M059J (cell line): ENCODE measurements around the gene EXOG. TPM values are rescaled to one million over a fixed set of nuclear protein-coding genes. Genes with fewer than 3 reads are reported as not detected.
"Not testable (repeated sequence)": the region's sequence is repeated elsewhere in the genome, so short reads cannot be mapped to it uniquely, and the experiment has no call there.

Experiments used
- DNase-seq: peaks from one replicate; pipeline ENCODE4 v3.0.0-alpha.2; 2012; ENCODE audit warnings: low read depth
- total RNA-seq: library from RNA; depleted of rRNA; stranded (reverse); fragments of >200 nt; shearing (Covaris generic); gene quantifications from 2 replicates; pipeline ENCODE4 v1.2.3, GENCODE V29; 2014; rRNA removed

The EXOG gene
- total RNA-seq, 1 experiment from 2014 or later: 6.8 TPM

- no peak for DNase-seq
Measured at GRCh38 chr3:38563070-38563885, 67.1 kb downstream of the EXOG start.

DNA sequence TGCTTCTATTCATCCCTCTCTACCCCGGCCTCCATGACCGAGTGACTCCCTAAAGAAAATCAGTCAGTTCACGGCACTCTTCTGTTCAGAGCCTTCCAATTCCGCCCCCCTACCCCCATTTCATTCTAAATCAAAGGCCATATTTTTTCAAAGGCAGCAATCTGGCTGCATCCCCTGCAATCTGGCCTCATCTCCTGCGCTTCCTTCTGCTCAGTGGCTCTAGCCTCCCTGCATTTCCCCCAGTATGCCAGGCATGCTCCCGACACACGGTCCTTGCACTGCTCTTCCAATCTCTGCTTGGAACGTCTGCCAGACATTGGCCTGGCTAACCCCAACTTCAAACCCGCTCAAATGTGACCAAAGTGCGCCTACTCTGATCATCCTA is 67.7 kb downstream of the EXOG start:
- no peak for DNase-seq

- DNase-seq: no peak
Measured at GRCh38 chr3:38564631-38565338, 68.6 kb downstream of the EXOG start.

GRCh38 chr3:38565339-38566214 is 69.4 kb downstream of the EXOG start:
- no peak for DNase-seq

- DNase-seq: no peak
Measured at GRCh38 chr3:38566215-38566528, 70.0 kb downstream of the EXOG start.

DNA sequence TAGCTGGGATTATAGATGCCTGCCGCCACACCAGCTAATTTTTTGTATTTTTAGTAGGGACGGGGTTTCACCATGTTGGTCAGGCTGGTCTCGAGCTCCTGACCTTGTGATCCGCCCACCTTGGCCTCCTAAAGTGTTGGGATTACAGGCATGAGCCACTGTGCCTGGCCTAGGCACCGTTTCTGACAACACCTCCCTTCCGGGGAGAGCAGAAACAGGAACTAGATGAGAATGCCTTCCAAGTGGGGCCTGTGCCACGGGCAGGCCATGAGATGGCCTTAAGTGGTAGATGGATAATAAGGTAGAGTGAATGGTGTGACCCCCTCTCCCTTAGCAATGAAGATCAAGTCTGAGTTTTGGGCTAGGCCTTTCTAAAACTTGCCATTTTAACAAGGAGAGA is 70.7 kb downstream of the EXOG start:
- DNase-seq: not testable (repeated sequence)

DNA sequence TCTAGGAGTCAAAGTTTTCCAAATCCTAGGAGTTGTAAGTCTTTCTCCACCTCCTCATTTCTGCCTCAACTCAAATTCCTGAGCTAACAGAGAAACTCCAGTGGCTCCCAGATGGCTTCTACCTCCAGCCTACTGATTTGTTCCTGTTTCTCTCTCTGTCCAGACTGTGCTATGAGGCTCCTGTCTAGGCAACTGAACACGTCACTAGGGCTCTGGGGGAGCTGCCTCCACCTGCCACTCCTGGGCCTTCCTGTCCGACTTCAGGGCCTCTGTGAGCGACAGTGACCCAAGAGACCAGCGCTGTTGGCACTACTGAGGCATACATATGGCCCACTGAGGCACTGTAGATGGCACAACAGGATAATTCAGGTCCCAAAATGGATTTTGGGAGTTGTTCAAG is 71.4 kb downstream of the EXOG start:
- DNase-seq: no peak

- DNase-seq: no peak
Measured at GRCh38 chr3:38573111-38573510, 77.0 kb downstream of the EXOG start.

DNA sequence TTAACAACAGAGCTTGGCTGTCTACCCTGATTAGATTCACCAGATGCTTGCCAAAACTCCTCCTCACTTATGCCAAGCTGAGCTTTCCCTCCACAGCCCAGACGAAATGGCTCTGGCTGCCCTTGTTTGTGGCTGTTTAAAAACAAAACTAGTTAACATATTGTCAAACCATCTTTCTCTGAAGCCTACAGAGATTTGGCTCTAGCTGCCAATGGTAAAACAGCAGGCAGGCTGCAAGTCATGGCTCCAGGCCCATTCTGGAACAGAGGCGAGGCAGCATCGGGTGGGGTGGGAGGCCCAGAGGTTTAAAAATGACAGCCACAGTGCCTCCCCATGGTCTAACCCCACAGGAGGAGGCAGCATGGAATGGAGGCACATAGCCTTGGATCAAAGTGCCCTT is 77.4 kb downstream of the EXOG start:
- DNase-seq: no peak

GRCh38 chr3:38574411-38575278 is 78.5 kb downstream of the EXOG start:
- DNase-seq: peak; percentile 64

DNA sequence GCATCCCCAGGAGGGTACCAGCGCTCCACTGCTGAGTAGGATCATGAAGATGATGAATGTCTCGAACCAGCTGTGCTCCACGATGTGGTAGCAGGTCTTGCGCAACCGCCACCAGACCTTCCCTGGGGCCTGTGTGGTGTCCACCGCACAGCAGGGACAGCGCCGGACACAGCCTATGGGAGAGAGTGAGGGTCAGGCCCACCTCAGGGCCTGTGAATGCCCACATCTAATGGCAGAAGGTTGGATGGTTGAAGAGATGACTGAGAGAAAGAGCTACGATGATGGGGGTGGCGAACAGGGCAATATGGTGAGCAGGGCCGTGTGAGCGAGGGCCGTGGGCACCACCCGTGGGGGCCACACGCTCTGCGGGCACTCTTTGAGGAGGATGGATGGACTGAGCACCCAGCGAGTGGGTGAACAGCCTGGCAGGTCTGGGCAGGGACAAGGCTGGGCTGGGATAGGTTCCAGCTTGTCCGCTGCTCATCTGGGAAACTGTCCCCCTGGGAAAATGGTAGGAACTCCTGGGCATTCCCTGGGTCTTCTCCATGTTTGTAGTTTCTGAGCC is 79.2 kb downstream of the EXOG start:
- no peak for DNase-seq

Other genes with a start within 250 kb of the EXOG start
- gene SLC22A13, start 230.5 kb upstream of the EXOG start, total RNA-seq: not detected in 2 replicates
- gene SLC22A14, start 214.0 kb upstream of the EXOG start, total RNA-seq: not detected in 2 replicates
- 1.7 and 2.2 TPM in 2 replicates for gene XYLB, start 149.6 kb upstream of the EXOG start, total RNA-seq
- 0.74 and 0.81 TPM in 2 replicates for gene ACVR2B, start 42.5 kb upstream of the EXOG start, total RNA-seq
- 1.3 and 1.6 TPM in 2 replicates for gene SCN5A, start 153.3 kb downstream of the EXOG start, total RNA-seq